GM23338 (cell line): Measurements from ENCODE around the gene SNTG2. TPM values are rescaled to one million over a fixed set of nuclear protein-coding genes. Genes with fewer than 3 reads are reported as not detected.

Source experiments
- ATAC-seq: fragments of 200-7000 bp; cut with Tn5 transposase; 3 replicates; pipeline ENCODE4 v1.9.1; 2020
- DNase-seq: peaks from one replicate; pipeline ENCODE4 v3.0.0-alpha.2; 2015; ENCODE audit warnings: low spot score
- H2AFZ ChIP-seq: fragments of 200-600 bp; sonication (generic); 2 replicates; pipeline ENCODE4 v1.8.0; 2016; ENCODE audit warnings: antibody characterized with exemption, mild to moderate bottlenecking, moderate library complexity
- H3F3A ChIP-seq: fragments of 200-600 bp; sonication (generic); replicated peaks from 2 replicates; pipeline ENCODE4 v1.8.0; 2017; ENCODE audit warnings: antibody characterized with exemption, mixed run types, low read depth
- H3K27ac ChIP-seq: fragments of 200-600 bp; sonication (generic); 2 replicates; pipeline ENCODE4 v1.6.1; 2016; ENCODE audit warnings: low read depth
- H3K27me3 ChIP-seq: fragments of 200-600 bp; sonication (generic); 2 replicates; pipeline ENCODE4 v1.8.0; 2016; ENCODE audit warnings: mild to moderate bottlenecking, mixed run types, moderate library complexity; ENCODE audit not compliant: insufficient read depth
- H3K36me3 ChIP-seq: fragments of 200-600 bp; sonication (generic); 2 replicates; pipeline ENCODE4 v1.8.0; 2016; ENCODE audit warnings: mild to moderate bottlenecking; ENCODE audit not compliant: insufficient read depth
- H3K4me1 ChIP-seq: fragments of 200-600 bp; sonication (generic); 2 replicates; pipeline ENCODE4 v1.8.0; 2016; ENCODE audit warnings: mild to moderate bottlenecking, moderate library complexity; ENCODE audit not compliant: insufficient read depth
- H3K4me2 ChIP-seq: fragments of 200-600 bp; sonication (generic); 2 replicates; pipeline ENCODE4 v1.7.1; 2017; ENCODE audit warnings: mixed run types
- H3K4me3 ChIP-seq: fragments of 200-600 bp; sonication (generic); 2 replicates; pipeline ENCODE4 v1.6.1; 2016; ENCODE audit warnings: mixed run types
- H3K79me2 ChIP-seq: fragments of 200-600 bp; sonication (generic); replicated peaks from 2 replicates; pipeline ENCODE4 v1.8.0; 2017; ENCODE audit warnings: mild to moderate bottlenecking; ENCODE audit not compliant: insufficient read depth
- H3K9me2 ChIP-seq: fragments of 200-600 bp; sonication (generic); 2 replicates; pipeline ENCODE4 v1.8.0; 2017; ENCODE audit not compliant: insufficient read depth
- H4K20me1 ChIP-seq: fragments of 200-600 bp; sonication (generic); replicated peaks from 2 replicates; pipeline ENCODE4 v1.8.0; 2017; ENCODE audit warnings: mild to moderate bottlenecking; ENCODE audit not compliant: insufficient read depth
- H3K27ac Mint-ChIP-seq: 2 replicates; pipeline ENCODE4 v1.8.0; 2020; ENCODE audit warnings: inconsistent platforms, mild to moderate bottlenecking, moderate library complexity, mixed read lengths
- H3K27me3 Mint-ChIP-seq: 3 replicates; pipeline ENCODE4 v1.8.0; 2022; ENCODE audit warnings: low read depth, mild to moderate bottlenecking, moderate library complexity, mixed read lengths, inconsistent platforms; ENCODE audit not compliant: insufficient read depth, poor library complexity
- H3K36me3 Mint-ChIP-seq: 3 replicates; pipeline ENCODE4 v1.8.0; 2021; ENCODE audit warnings: low read depth, mild to moderate bottlenecking, inconsistent platforms, moderate library complexity, mixed read lengths
- H3K4me1 Mint-ChIP-seq: 3 replicates; pipeline ENCODE4 v1.8.0; 2020; ENCODE audit warnings: mild to moderate bottlenecking, inconsistent platforms, mixed read lengths
- H3K4me3 Mint-ChIP-seq: 3 replicates; pipeline ENCODE4 v1.8.0; 2021; ENCODE audit warnings: moderate library complexity, mild to moderate bottlenecking, inconsistent platforms, mixed read lengths
- H3K9me3 Mint-ChIP-seq: 3 replicates; pipeline ENCODE4 v1.8.0; 2020; ENCODE audit warnings: moderate library complexity, mild to moderate bottlenecking, inconsistent platforms, mixed read lengths
- EZH2 ChIP-seq: fragments of 200-600 bp; sonication (generic); IDR thresholded peaks from one replicate; pipeline ENCODE4 v1.8.0; 2017; ENCODE audit warnings: antibody characterized with exemption, mild to moderate bottlenecking, low read depth; ENCODE audit not compliant: unreplicated experiment
- EZH2phosphoT487 ChIP-seq: fragments of 200-600 bp; sonication (generic); IDR thresholded peaks from one replicate; pipeline ENCODE4 v1.8.1; 2018; ENCODE audit warnings: antibody characterized with exemption; ENCODE audit not compliant: unreplicated experiment
- NANOG ChIP-seq: IDR thresholded peaks from 2 replicates; pipeline ENCODE4 v1.6.1; 2016; ENCODE audit warnings: antibody characterized with exemption, borderline replicate concordance
- POLR2AphosphoS5 ChIP-seq: IDR thresholded peaks from 2 replicates; pipeline ENCODE4 v1.6.1; 2016; ENCODE audit warnings: antibody characterized with exemption, low read depth
- ZNF114 ChIP-seq: fragments of 250-450 bp; sonication (Bioruptor Pico); IDR thresholded peaks from 2 replicates; pipeline ENCODE4 v1.5.0; 2020; ENCODE audit warnings: mild to moderate bottlenecking, moderate library complexity
- polyA plus RNA-seq: library from polyadenylated mRNA; unstranded; fragments of >200 nt; fragmentation: Nextera tagmentation; extraction: Ambion mirVana; gene quantifications from 2 replicates; pipeline ENCODE4 v1.2.1, GENCODE V29; 2016
- total RNA-seq: library from RNA; depleted of rRNA; stranded (reverse); fragments of >200 nt; shearing (Covaris generic); gene quantifications from 2 replicates; pipeline ENCODE4 v1.2.3, GENCODE V29; 2014
- TF ChIP-seq, protein P1 (sequence below): fragments of 250-450 bp; sonication (Bioruptor Pico); IDR thresholded peaks from 2 replicates; pipeline ENCODE4 v1.5.0; 2020; ENCODE audit warnings: mild to moderate bottlenecking, moderate library complexity
- TF ChIP-seq, protein P2 (sequence below): IDR thresholded peaks from 2 replicates; pipeline ENCODE4 v1.6.1; 2016; ENCODE audit warnings: antibody characterized with exemption
- TF ChIP-seq, protein P3 (sequence below): IDR thresholded peaks from one replicate; pipeline ENCODE4 v1.6.1; 2018; ENCODE audit warnings: antibody characterized with exemption; ENCODE audit not compliant: unreplicated experiment

SNTG2 gene
- total and polyA plus RNA-seq, 2 experiments from 2014 or later = 27.5 to 60.4 TPM

- TF ChIP-seq, protein P1, sequence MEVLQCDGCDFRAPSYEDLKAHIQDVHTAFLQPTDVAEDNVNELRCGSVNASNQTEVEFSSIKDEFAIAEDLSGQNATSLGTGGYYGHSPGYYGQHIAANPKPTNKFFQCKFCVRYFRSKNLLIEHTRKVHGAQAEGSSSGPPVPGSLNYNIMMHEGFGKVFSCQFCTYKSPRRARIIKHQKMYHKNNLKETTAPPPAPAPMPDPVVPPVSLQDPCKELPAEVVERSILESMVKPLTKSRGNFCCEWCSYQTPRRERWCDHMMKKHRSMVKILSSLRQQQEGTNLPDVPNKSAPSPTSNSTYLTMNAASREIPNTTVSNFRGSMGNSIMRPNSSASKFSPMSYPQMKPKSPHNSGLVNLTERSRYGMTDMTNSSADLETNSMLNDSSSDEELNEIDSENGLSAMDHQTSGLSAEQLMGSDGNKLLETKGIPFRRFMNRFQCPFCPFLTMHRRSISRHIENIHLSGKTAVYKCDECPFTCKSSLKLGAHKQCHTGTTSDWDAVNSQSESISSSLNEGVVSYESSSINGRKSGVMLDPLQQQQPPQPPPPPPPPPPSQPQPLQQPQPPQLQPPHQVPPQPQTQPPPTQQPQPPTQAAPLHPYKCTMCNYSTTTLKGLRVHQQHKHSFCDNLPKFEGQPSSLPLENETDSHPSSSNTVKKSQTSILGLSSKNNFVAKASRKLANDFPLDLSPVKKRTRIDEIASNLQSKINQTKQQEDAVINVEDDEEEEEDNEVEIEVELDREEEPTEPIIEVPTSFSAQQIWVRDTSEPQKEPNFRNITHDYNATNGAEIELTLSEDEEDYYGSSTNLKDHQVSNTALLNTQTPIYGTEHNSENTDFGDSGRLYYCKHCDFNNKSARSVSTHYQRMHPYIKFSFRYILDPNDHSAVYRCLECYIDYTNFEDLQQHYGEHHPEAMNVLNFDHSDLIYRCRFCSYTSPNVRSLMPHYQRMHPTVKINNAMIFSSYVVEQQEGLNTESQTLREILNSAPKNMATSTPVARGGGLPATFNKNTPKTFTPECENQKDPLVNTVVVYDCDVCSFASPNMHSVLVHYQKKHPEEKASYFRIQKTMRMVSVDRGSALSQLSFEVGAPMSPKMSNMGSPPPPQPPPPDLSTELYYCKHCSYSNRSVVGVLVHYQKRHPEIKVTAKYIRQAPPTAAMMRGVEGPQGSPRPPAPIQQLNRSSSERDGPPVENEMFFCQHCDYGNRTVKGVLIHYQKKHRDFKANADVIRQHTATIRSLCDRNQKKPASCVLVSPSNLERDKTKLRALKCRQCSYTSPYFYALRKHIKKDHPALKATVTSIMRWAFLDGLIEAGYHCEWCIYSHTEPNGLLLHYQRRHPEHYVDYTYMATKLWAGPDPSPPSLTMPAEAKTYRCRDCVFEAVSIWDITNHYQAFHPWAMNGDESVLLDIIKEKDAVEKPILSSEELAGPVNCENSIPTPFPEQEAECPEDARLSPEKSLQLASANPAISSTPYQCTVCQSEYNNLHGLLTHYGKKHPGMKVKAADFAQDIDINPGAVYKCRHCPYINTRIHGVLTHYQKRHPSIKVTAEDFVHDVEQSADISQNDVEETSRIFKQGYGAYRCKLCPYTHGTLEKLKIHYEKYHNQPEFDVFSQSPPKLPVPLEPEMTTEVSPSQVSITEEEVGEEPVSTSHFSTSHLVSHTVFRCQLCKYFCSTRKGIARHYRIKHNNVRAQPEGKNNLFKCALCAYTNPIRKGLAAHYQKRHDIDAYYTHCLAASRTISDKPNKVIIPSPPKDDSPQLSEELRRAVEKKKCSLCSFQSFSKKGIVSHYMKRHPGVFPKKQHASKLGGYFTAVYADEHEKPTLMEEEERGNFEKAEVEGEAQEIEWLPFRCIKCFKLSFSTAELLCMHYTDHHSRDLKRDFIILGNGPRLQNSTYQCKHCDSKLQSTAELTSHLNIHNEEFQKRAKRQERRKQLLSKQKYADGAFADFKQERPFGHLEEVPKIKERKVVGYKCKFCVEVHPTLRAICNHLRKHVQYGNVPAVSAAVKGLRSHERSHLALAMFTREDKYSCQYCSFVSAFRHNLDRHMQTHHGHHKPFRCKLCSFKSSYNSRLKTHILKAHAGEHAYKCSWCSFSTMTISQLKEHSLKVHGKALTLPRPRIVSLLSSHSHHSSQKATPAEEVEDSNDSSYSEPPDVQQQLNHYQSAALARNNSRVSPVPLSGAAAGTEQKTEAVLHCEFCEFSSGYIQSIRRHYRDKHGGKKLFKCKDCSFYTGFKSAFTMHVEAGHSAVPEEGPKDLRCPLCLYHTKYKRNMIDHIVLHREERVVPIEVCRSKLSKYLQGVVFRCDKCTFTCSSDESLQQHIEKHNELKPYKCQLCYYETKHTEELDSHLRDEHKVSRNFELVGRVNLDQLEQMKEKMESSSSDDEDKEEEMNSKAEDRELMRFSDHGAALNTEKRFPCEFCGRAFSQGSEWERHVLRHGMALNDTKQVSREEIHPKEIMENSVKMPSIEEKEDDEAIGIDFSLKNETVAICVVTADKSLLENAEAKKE (CRISPR knock-in tag) = no peak
- TF ChIP-seq EZH2 (no peak), NANOG (no peak), EZH2phosphoT487 (no peak), POLR2AphosphoS5 (no peak)
- TF ChIP-seq, protein P2, sequence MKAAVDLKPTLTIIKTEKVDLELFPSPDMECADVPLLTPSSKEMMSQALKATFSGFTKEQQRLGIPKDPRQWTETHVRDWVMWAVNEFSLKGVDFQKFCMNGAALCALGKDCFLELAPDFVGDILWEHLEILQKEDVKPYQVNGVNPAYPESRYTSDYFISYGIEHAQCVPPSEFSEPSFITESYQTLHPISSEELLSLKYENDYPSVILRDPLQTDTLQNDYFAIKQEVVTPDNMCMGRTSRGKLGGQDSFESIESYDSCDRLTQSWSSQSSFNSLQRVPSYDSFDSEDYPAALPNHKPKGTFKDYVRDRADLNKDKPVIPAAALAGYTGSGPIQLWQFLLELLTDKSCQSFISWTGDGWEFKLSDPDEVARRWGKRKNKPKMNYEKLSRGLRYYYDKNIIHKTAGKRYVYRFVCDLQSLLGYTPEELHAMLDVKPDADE = no peak
These were observed 370.7 kb downstream of the SNTG2 start (continued) for GRCh38 chr2:1321321-1321720.

DNA sequence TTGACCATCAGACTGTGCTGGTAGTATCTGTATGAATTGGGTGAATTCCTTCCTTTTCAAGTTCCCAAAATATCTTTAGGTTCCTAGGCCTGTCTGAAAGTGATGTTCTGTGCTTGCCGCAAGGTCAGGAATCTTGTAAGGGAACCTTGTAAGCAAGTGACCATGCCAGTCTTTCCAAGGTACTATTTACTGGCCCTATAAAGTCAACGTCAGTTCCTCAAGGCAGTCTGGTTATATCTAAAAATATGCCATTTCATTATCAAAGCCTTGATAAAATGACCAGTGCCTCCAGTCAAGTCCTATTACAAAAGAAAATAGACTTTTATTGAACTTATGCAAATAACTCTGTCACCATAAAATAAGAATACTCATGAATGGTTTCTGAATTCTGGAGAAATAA lies 374.2 kb downstream of the SNTG2 start:
- no peaks in the 10 kb centered on the region; the same call in 2 of the 3 replicates for H3K36me3 Mint-ChIP-seq
- H3K79me2 ChIP-seq = no peaks in the 10 kb centered on the region
- H3K36me3 ChIP-seq = no peaks in the 10 kb centered on the region
- no peaks in the 10 kb centered on the region for H4K20me1 ChIP-seq
- DNase-seq = no peak
- no peaks in the 10 kb centered on the region; the same call in 1 of the 2 replicates for H3K4me1 ChIP-seq
- no peaks in the 10 kb centered on the region for H3K9me3 Mint-ChIP-seq
- no peak overlapping the region for H3K4me3 Mint-ChIP-seq
- H3K4me3 ChIP-seq = no peak overlapping the region
- H3K27ac Mint-ChIP-seq = no peak overlapping the region
- H3K27ac ChIP-seq = no peak overlapping the region
- H2AFZ ChIP-seq = no peak overlapping the region
- peaks cover 6% of the 10 kb centered on the region for H3K27me3 Mint-ChIP-seq
- no peaks in the 10 kb centered on the region for H3K27me3 ChIP-seq
- H3F3A ChIP-seq = no peaks in the 10 kb centered on the region
- peaks cover 3% of the 10 kb centered on the region; the same call in 2 of the 3 replicates for H3K4me1 Mint-ChIP-seq
- ATAC-seq = no peak
- no peak overlapping the region for H3K4me2 ChIP-seq
- 0 out of 2 replicates have a peak, but pooled peaks cover 5% of the 10 kb centered on the region for H3K9me2 ChIP-seq
- TF ChIP-seq, protein P3, sequence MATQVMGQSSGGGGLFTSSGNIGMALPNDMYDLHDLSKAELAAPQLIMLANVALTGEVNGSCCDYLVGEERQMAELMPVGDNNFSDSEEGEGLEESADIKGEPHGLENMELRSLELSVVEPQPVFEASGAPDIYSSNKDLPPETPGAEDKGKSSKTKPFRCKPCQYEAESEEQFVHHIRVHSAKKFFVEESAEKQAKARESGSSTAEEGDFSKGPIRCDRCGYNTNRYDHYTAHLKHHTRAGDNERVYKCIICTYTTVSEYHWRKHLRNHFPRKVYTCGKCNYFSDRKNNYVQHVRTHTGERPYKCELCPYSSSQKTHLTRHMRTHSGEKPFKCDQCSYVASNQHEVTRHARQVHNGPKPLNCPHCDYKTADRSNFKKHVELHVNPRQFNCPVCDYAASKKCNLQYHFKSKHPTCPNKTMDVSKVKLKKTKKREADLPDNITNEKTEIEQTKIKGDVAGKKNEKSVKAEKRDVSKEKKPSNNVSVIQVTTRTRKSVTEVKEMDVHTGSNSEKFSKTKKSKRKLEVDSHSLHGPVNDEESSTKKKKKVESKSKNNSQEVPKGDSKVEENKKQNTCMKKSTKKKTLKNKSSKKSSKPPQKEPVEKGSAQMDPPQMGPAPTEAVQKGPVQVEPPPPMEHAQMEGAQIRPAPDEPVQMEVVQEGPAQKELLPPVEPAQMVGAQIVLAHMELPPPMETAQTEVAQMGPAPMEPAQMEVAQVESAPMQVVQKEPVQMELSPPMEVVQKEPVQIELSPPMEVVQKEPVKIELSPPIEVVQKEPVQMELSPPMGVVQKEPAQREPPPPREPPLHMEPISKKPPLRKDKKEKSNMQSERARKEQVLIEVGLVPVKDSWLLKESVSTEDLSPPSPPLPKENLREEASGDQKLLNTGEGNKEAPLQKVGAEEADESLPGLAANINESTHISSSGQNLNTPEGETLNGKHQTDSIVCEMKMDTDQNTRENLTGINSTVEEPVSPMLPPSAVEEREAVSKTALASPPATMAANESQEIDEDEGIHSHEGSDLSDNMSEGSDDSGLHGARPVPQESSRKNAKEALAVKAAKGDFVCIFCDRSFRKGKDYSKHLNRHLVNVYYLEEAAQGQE = no peak
- TF ChIP-seq POLR2AphosphoS5 = no peak
- no peak for TF ChIP-seq ZNF114 (CRISPR knock-in tag)
- no peak for TF ChIP-seq EZH2phosphoT487
